Measurements from ENCODE around the gene ALAS2.
"Not testable (repeated sequence)": the region's sequence is repeated elsewhere in the genome, so short reads cannot be mapped to it uniquely, and the experiment has no call there.

The ALAS2 gene

GRCh38 chrX:55030271-55031205 lies at the start of gene ALAS2:
Gene ALAS2 (minus strand): TSS chrX:55030977. CDS start chrX:55026000, 4,977 bp downstream.
- DNase-seq (ENCODE audit: low spot score) (no peak), FAIRE-seq (no peak)

GRCh38 chrX:55074851-55075467 lies 44.2 kb upstream of the ALAS2 start, which contains the start of gene PAGE2B:
Gene PAGE2B (plus strand): TSS chrX:55075030. CDS start chrX:55076042, 1,012 bp downstream.
- no peak for FAIRE-seq

GRCh38 chrX:55072286-55072685 lies 41.5 kb upstream of the ALAS2 start:
- FAIRE-seq: no peak
- no peak for DNase-seq (ENCODE audit: low spot score)

More at GRCh38 chrX:55074851-55075467, 44.2 kb upstream of the ALAS2 start, which contains the start of gene PAGE2B:
- DNase-seq (ENCODE audit: low spot score): no peak

- FAIRE-seq; DNase-seq (ENCODE audit: low spot score): not testable (repeated sequence)
Observed at GRCh38 chrX:55067180-55067579, 36.4 kb upstream of the ALAS2 start.

- FAIRE-seq: peak; percentile 62
- DNase-seq (ENCODE audit: low spot score): peak; percentile 6
Observed at GRCh38 chrX:55057675-55058249, 27.0 kb upstream of the ALAS2 start.

GRCh38 chrX:55056820-55057674 lies 26.3 kb upstream of the ALAS2 start:
- FAIRE-seq (no peak), DNase-seq (ENCODE audit: low spot score) (no peak)

- not testable (repeated sequence) for DNase-seq (ENCODE audit: low spot score); FAIRE-seq
Observed at GRCh38 chrX:55050599-55050998, 19.8 kb upstream of the ALAS2 start.

- no peak for FAIRE-seq
Observed at GRCh38 chrX:55041514-55041913, 10.7 kb upstream of the ALAS2 start.

GRCh38 chrX:55039471-55039870 lies 8.7 kb upstream of the ALAS2 start:
- FAIRE-seq: no peak
- DNase-seq (ENCODE audit: low spot score): no peak

More at GRCh38 chrX:55041514-55041913, 10.7 kb upstream of the ALAS2 start:
- DNase-seq (ENCODE audit: low spot score): no peak

- DNase-seq (ENCODE audit: low spot score) (peak; percentile 26), FAIRE-seq (peak; percentile 93)
Observed at GRCh38 chrX:55033429-55033828, 2.7 kb upstream of the ALAS2 start.

- DNase-seq (ENCODE audit: low spot score): no peak
- no peak for FAIRE-seq
Observed at GRCh38 chrX:55029291-55029690, 1.5 kb downstream of the ALAS2 start.

GRCh38 chrX:55028611-55029010 lies 2.2 kb downstream of the ALAS2 start:
- no peak for DNase-seq (ENCODE audit: low spot score)
- FAIRE-seq: no peak

GRCh38 chrX:55028040-55028439 lies 2.7 kb downstream of the ALAS2 start:
- FAIRE-seq (no peak), DNase-seq (ENCODE audit: low spot score) (no peak)

- DNase-seq (ENCODE audit: low spot score) (no peak), FAIRE-seq (no peak)
Observed at GRCh38 chrX:55026840-55027239, 3.9 kb downstream of the ALAS2 start.

GRCh38 chrX:55026143-55026542 lies 4.6 kb downstream of the ALAS2 start:
- DNase-seq (ENCODE audit: low spot score) (no peak), FAIRE-seq (no peak)

- DNase-seq (ENCODE audit: low spot score): no peak
- no peak for FAIRE-seq
Observed at GRCh38 chrX:55014897-55015299, 15.9 kb downstream of the ALAS2 start.

GRCh38 chrX:55011294-55011693 lies 19.5 kb downstream of the ALAS2 start:
- no peak for FAIRE-seq

GRCh38 chrX:55008571-55009358 lies 22.0 kb downstream of the ALAS2 start:
- DNase-seq (ENCODE audit: low spot score) (no peak), FAIRE-seq (no peak)

More at GRCh38 chrX:55011294-55011693, 19.5 kb downstream of the ALAS2 start:
- DNase-seq (ENCODE audit: low spot score): no peak

- no peak for FAIRE-seq
- DNase-seq (ENCODE audit: low spot score): peak; percentile 7
Observed at GRCh38 chrX:55007656-55008055, 23.1 kb downstream of the ALAS2 start.

All from RCC 7860 (cell line).